Measurements from ENCODE around the gene FGFR4. TPM values are rescaled to one million over a fixed set of nuclear protein-coding genes. Genes with fewer than 3 reads are reported as not detected.

The FGFR4 gene
- total and polyA plus RNA-seq, 2 of the 8 experiments (the other 6 are each of a cell fraction or from before 2014, with no cell fraction given), result 61.4 to 88.4 TPM

DNA sequence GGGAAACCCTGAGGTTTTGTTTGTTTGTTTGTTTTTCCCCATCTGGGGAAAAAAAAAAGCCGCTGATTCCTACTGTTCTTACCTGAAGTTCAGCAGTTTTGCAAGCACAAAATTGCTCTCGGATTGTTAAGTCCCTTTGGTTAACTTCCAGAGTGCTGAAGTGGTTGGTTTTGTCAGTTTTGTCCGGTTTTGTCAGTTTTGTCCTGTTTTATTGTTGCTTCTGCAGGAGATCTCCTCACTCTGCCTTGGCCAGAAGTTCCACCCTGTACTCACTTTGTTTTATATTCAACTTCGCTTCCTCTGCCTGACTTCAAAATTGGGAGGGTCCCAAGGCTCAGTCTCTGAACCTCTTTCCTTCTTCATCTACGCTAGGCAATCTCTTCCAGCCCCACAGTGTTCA, 49.8 kb upstream of the FGFR4 start:
- no peak overlapping the region for H4K8ac ChIP-seq (ENCODE audit: extremely low read depth, insufficient read depth, low read length)
- no peak overlapping the region for H3K9ac ChIP-seq (replicated peaks in 1 of 4; ENCODE audit: extremely low read depth in 1 of 4, low read depth in 3 of 4, low read length in 3 of 4)
- FAIRE-seq, result no peak
- H3K4me3 ChIP-seq (ENCODE audit: extremely low read depth in 1 of 4, insufficient read depth in 2 of 4, low read depth in 3 of 4, low read length in 4 of 4), result no peak overlapping the region
- peaks cover 7% of the 10 kb centered on the region for H3K79me1 ChIP-seq (ENCODE audit: low read depth, low read length)
- 83% methylated on average over 5 of the region's 5 CpGs; no CpG with 5 or more reads in 1 of the 2 experiments for WGBS, 2 experiments (ENCODE audit: extremely low coverage in 1 of 2, insufficient coverage in 1 of 2, insufficient read length in 1 of 2, insufficient replicate concordance in 2 of 2, low coverage in 1 of 2, low lambda C conversion rate in 2 of 2, missing lambda C conversion rate in 1 of 2)
- no peak for DNase-seq (ENCODE audit: low read depth in 1 of 2, low spot score in 2 of 2)
- no peak overlapping the region for H4K5ac ChIP-seq (ENCODE audit: insufficient read length, low read depth, low read length)
- no peak overlapping the region for H3K4ac ChIP-seq (replicated peaks; ENCODE audit: insufficient read length, low read depth, low read length)
- no peak overlapping the region for H3K18ac ChIP-seq (ENCODE audit: extremely low read depth, low read length)
- H2BK5ac ChIP-seq (ENCODE audit: low read depth, low read length), result no peak overlapping the region
- H3K23ac ChIP-seq (ENCODE audit: insufficient read length), result no peak overlapping the region
- no peak overlapping the region for H2BK15ac ChIP-seq (ENCODE audit: low read length)
- ChIA-PET CTCF (ENCODE audit: partially characterized antibody) (interaction anchor here (1.0 to 2.0 kb wide), 5 partner anchors 12 to 47 kb away, joined by 3 to 9 read pairs (median 3); partner anchors contain the start of gene ZNF346), POLR2A (ENCODE audit: partially characterized antibody) (interaction anchor here (1.5 kb wide), 1 partner anchor 10 kb away, joined by 3 read pairs; no protein-coding TSS in a partner anchor)
- peaks cover 5 to 43% of the 10 kb centered on the region in 2 experiments; a peak in 3 of 4 replicates for H3K79me2 ChIP-seq (ENCODE audit: control insufficient read depth in 1 of 2, insufficient read depth in 2 of 2, low read length in 2 of 2)
- no peaks in the 10 kb centered on the region for H3K23me2 ChIP-seq (ENCODE audit: low read depth, low read length)
- no peak overlapping the region for H3K56ac ChIP-seq (replicated peaks; ENCODE audit: insufficient read length, low read depth, low read length)
- no peak overlapping the region for H2BK20ac ChIP-seq (ENCODE audit: low read length)
- H3K36me3 ChIP-seq (ENCODE audit: control insufficient read depth in 2 of 4, insufficient read depth in 4 of 4, low read length in 3 of 4), result peaks cover 5 to 9% (median 7%) of the 10 kb centered on the region in 4 experiments; a peak in 6 of 8 replicates
- H3K4me2 ChIP-seq (ENCODE audit: insufficient read depth in 1 of 2, low read depth in 2 of 2, low read length in 2 of 2), result no peak overlapping the region
- H2AK5ac ChIP-seq (ENCODE audit: low read depth, low read length), result no peak overlapping the region
- H2AFZ ChIP-seq (ENCODE audit: low read length), result no peak overlapping the region
- no peak overlapping the region for H2BK120ac ChIP-seq (replicated peaks; ENCODE audit: low read depth, low read length)
- H3K14ac ChIP-seq (ENCODE audit: insufficient read length), result no peak overlapping the region
- no peaks in the 10 kb centered on the region for H3K27me3 ChIP-seq (replicated peaks in 1 of 4; ENCODE audit: control insufficient read depth in 3 of 4, extremely low read depth in 1 of 4, insufficient read depth in 3 of 4, low read length in 3 of 4)
- H4K91ac ChIP-seq (replicated peaks; ENCODE audit: insufficient read length, low read length), result no peak overlapping the region
- peaks cover 0 to 6% (median 4%) of the 10 kb centered on the region in 4 experiments; a peak in 6 of 7 replicates for H3K4me1 ChIP-seq (replicated peaks in 1 of 4; ENCODE audit: control insufficient read depth in 3 of 4, insufficient read depth in 4 of 4, low read length in 3 of 4)
- H3K9me3 ChIP-seq (ENCODE audit: insufficient read depth in 2 of 2, low read depth in 1 of 2, low read length in 1 of 2), result no peaks in the 10 kb centered on the region
- peaks cover 0 to 8% of the 10 kb centered on the region in 2 experiments for H4K20me1 ChIP-seq (replicated peaks in 1 of 2; ENCODE audit: control insufficient read depth in 1 of 2, insufficient read depth in 2 of 2, low read length in 2 of 2)
- H3K27ac ChIP-seq (ENCODE audit: low read depth, low read length), result no peak overlapping the region
- H2BK12ac ChIP-seq (ENCODE audit: low read depth, low read length), result no peak overlapping the region
- TF ChIP-seq ZNF274 (IDR thresholded peaks at IDR 0.05; ENCODE audit: borderline replicate concordance, extremely low read depth, low read length), result no peak
- TF ChIP-seq, protein P1, sequence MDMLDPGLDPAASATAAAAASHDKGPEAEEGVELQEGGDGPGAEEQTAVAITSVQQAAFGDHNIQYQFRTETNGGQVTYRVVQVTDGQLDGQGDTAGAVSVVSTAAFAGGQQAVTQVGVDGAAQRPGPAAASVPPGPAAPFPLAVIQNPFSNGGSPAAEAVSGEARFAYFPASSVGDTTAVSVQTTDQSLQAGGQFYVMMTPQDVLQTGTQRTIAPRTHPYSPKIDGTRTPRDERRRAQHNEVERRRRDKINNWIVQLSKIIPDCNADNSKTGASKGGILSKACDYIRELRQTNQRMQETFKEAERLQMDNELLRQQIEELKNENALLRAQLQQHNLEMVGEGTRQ (IDR thresholded peaks at IDR 0.05; ENCODE audit: low read length), result no peak
- TF ChIP-seq RAD21 (IDR thresholded peaks at IDR 0.05 in 1 of 2, conservative IDR thresholded peaks at IDR 0.05 in 1 of 2; ENCODE audit: low read depth in 2 of 2, low read length in 2 of 2), result no peak
- no peak for TF ChIP-seq BACH1 (IDR thresholded peaks at IDR 0.05; ENCODE audit: low read length)
- TF ChIP-seq, protein P2, sequence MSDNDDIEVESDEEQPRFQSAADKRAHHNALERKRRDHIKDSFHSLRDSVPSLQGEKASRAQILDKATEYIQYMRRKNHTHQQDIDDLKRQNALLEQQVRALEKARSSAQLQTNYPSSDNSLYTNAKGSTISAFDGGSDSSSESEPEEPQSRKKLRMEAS (IDR thresholded peaks at IDR 0.05), result no peak
